HuH-7 (cell line): ENCODE measurements around the gene TM7SF2.
A peak's percentile ranks its signal among the peaks of the same experiment; 100 is the strongest.

Experiments used
- DNase-seq: peaks from one replicate; pipeline ENCODE4 v3.0.0; 2011; ENCODE audit warnings: low spot score

Gene TM7SF2

DNA sequence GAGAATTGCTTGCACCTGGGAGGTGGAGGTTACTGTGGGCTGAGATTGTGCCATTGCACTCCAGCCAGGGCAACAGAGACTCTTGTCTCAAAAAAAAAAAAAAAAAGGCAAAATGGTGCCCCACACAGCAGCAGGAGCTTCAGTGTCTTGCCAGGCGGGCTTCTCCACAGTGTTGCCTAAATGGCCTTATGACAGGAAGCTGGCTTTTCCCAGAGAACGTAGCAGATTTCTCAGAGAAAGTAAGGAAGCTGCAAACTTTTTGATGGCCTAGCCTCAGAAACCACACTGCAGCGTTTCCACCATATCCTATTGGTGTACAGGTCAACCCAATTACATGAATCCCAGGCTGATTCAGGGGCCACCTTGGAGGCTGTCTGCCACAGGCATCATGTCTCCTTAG, 45.7 kb downstream of the TM7SF2 start:
- DNase-seq, result no peak

DNA sequence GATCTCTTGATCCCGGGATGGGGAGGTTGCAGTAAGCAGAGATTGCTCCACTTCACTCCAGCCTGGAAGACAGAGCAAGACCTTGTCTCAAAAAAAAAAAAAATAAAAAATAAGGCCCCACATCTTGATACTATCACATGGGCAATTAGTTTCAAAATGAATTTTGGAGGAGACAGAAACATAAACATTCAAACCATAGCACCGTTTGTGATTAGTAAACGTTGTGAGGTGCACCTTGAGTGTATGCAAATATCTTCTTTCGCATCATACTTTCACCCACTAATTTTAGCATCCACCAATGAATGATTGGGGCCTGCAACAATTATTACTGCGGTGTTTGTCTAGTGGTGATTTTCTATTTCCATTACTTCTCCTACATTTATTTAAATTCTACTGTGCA, 47.3 kb downstream of the TM7SF2 start:
- DNase-seq, result no peak

DNA sequence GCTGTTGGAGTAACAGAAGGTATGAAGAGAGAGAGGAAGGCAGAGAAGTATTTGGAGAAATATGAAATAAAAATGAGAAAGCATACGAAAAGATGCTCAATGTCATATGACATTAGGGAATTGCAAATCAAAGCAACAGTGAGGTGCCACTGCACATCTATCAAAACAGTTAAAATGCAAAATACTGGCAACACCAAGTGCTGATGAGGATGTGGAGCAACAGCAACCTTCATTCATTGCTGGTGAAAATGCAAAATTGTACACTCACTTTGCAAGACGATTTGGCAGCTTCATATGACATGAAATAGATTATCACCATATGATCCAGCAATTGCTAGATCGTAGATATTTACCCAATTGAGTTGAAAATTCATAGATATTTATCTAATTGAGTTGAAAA, 49.0 kb downstream of the TM7SF2 start:
- DNase-seq, result no peak

DNA sequence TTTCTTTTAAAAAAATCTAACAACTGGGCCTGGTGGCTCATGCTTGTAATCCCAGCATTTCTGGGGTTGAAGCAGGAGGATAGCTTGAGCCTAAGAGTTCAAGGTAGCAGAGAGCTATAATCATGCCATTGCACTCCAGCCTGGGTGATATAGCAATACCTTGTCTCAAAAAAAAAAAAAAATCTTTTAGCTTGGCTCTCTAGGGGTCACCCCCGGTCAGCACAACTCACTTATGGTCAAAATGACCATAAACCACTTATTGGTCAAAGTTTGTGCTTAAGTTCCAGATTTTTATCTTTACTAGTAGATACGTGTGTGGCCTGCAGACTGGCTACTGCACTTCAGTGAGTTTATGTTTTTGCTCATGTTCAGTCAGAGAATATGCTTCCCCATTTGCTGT, 52.0 kb downstream of the TM7SF2 start:
- DNase-seq, result peak; percentile 39
